Measurements from ENCODE around the gene KLHL11.

KLHL11 gene

GRCh38 chr17:41806685-41807445 is 58.4 kb downstream of the KLHL11 start:
- DNase-seq, result no peak
